Liver (tissue), 9 donors: ENCODE results near the gene PDC. TPM values are rescaled to one million over a fixed set of nuclear protein-coding genes. Genes with fewer than 3 reads are reported as not detected.

Experiments used
- DNase-seq: peaks from one replicate; pipeline ENCODE4 v3.0.0-alpha.2; 2017; ENCODE audit warnings: low spot score
- H3K27ac ChIP-seq, 2 donors: one replicate each; pipeline ENCODE4 v1.7.0; 2013; ENCODE audit warnings: inconsistent platforms in 2 of 2, low read length in 2 of 2, control low read depth in 1 of 2, low read depth in 1 of 2, mild to moderate bottlenecking in 1 of 2
- H3K27me3 ChIP-seq, 4 donors: one replicate each; pipeline versions ENCODE4 v1.6.1 to v1.7.0; 2013; ENCODE audit warnings: low read length in 3 of 4, inconsistent platforms in 1 of 4, mild to moderate bottlenecking in 1 of 4, moderate library complexity in 1 of 4; ENCODE audit not compliant: control insufficient read depth in 4 of 4, insufficient read depth in 4 of 4
- H3K36me3 ChIP-seq, 4 donors: one replicate each; pipeline versions ENCODE4 v1.6.1 to v1.7.0; 2013; ENCODE audit warnings: low read length in 3 of 4, mild to moderate bottlenecking in 3 of 4, low read depth in 1 of 4, moderate library complexity in 1 of 4; ENCODE audit not compliant: control insufficient read depth in 4 of 4, insufficient read depth in 3 of 4
- H3K4me1 ChIP-seq, 4 donors: one replicate each; pipeline versions ENCODE4 v1.6.1 to v1.7.0; 2013; ENCODE audit warnings: low read length in 3 of 4, mild to moderate bottlenecking in 3 of 4, moderate library complexity in 1 of 4; ENCODE audit not compliant: control insufficient read depth in 4 of 4, insufficient read depth in 4 of 4
- H3K4me3 ChIP-seq, 3 donors: one replicate each; pipeline versions ENCODE4 v1.6.1 to v1.7.0; 2013; ENCODE audit warnings: low read length in 3 of 3, control low read depth in 1 of 3, low read depth in 1 of 3, mild to moderate bottlenecking in 1 of 3
- H3K9ac ChIP-seq, 2 donors: one replicate each; pipeline ENCODE4 v1.7.0; 2013; ENCODE audit warnings: low read length in 2 of 2, mild to moderate bottlenecking in 2 of 2, moderate library complexity in 2 of 2, control low read depth in 1 of 2, low read depth in 1 of 2
- H3K9me3 ChIP-seq, 4 donors: one replicate each; pipeline versions ENCODE4 v1.6.1 to v1.7.0; 2013; ENCODE audit warnings: low read length in 3 of 4; ENCODE audit not compliant: control insufficient read depth in 4 of 4
- ATF3 ChIP-seq: IDR thresholded peaks from 2 replicates; pipeline ENCODE4 v1.6.1; 2016; ENCODE audit warnings: antibody characterized with exemption
- CTCF ChIP-seq: fragments of 150-350 bp; IDR thresholded peaks from 2 replicates; pipeline ENCODE4 v1.5.1; 2017; ENCODE audit warnings: improper control_type of control experiment, low read depth, low read length; ENCODE audit not compliant: missing input control
- EGR1 ChIP-seq, 2 donors: IDR thresholded peaks; 2 replicates each; pipeline ENCODE4 v1.6.1; 2016 to 2018; ENCODE audit warnings: antibody characterized with exemption in 2 of 2, low read depth in 2 of 2
- FOXA1 ChIP-seq: IDR thresholded peaks from 2 replicates; pipeline ENCODE4 v1.6.1; 2016; ENCODE audit warnings: antibody characterized with exemption
- FOXA2 ChIP-seq: IDR thresholded peaks from 2 replicates; pipeline ENCODE4 v1.6.1; 2016; ENCODE audit warnings: antibody characterized with exemption
- GABPA ChIP-seq, 2 donors: IDR thresholded peaks in 1 of 2; conservative IDR thresholded peaks in 1 of 2; 2 replicates each; pipeline ENCODE4 v1.6.1; 2016; ENCODE audit warnings: antibody characterized with exemption in 2 of 2, mild to moderate bottlenecking in 1 of 2, moderate library complexity in 1 of 2
- HNF4A ChIP-seq, 2 donors: conservative IDR thresholded peaks; 2 replicates each; pipeline ENCODE4 v1.6.1; 2016; ENCODE audit warnings: antibody characterized with exemption in 2 of 2, mild to moderate bottlenecking in 2 of 2
- HNF4G ChIP-seq: IDR thresholded peaks from 2 replicates; pipeline ENCODE4 v1.6.1; 2016; ENCODE audit warnings: antibody characterized with exemption
- JUND ChIP-seq, 2 donors: IDR thresholded peaks; 2 replicates each; pipeline ENCODE4 v1.6.1; 2016; ENCODE audit warnings: antibody characterized with exemption in 2 of 2
- MAX ChIP-seq: IDR thresholded peaks from 2 replicates; pipeline ENCODE4 v1.6.1; 2016; ENCODE audit warnings: antibody characterized with exemption
- NR2F2 ChIP-seq: IDR thresholded peaks from 2 replicates; pipeline ENCODE4 v1.6.1; 2016; ENCODE audit warnings: antibody characterized with exemption
- RAD21 ChIP-seq, 2 donors: IDR thresholded peaks; 2 replicates each; pipeline ENCODE4 v1.6.1; 2016; ENCODE audit warnings: antibody characterized with exemption in 2 of 2, mild to moderate bottlenecking in 2 of 2
- REST ChIP-seq: IDR thresholded peaks from 2 replicates; pipeline ENCODE4 v1.6.1; 2016; ENCODE audit warnings: antibody characterized with exemption, mild to moderate bottlenecking
- RXRA ChIP-seq, 2 donors: IDR thresholded peaks; 2 replicates each; pipeline ENCODE4 v1.6.1; 2017 to 2018; ENCODE audit warnings: antibody characterized with exemption in 2 of 2, mild to moderate bottlenecking in 1 of 2
- SP1 ChIP-seq: IDR thresholded peaks from 2 replicates; pipeline ENCODE4 v1.6.1; 2018; ENCODE audit warnings: antibody characterized with exemption, mild to moderate bottlenecking
- TAF1 ChIP-seq: conservative IDR thresholded peaks from 2 replicates; pipeline ENCODE4 v1.6.1; 2016; ENCODE audit warnings: antibody characterized with exemption, mild to moderate bottlenecking
- YY1 ChIP-seq: IDR thresholded peaks from 2 replicates; pipeline ENCODE4 v1.6.1; 2016; ENCODE audit warnings: antibody characterized with exemption, mild to moderate bottlenecking
- ZBTB33 ChIP-seq: IDR thresholded peaks from 2 replicates; pipeline ENCODE4 v1.6.1; 2016; ENCODE audit warnings: antibody characterized with exemption
- WGBS: extraction: QIAGEN DNeasy Blood & Tissue Kit; methylation state at CpG from one replicate; pipeline ENCODE4 v1.1.7; 2013; 5-methylcytosine and 5-hydroxymethylcytosine counted together
- polyA plus RNA-seq, 2 donors: library from polyadenylated mRNA; stranded (reverse) in 1 of 2; unstranded in 1 of 2; fragments of 200-250 nt in 1 of 2; fragments of >200 nt in 1 of 2; fragmentation: Nextera tagmentation in 1 of 2; extraction: Ambion mirVana in 1 of 2; gene quantifications; one replicate each; pipeline versions ENCODE4 v1.2.1 to v1.2.3, GENCODE V29; 2013 to 2015
- total RNA-seq, 2 donors: library from RNA; depleted of rRNA; stranded (reverse); fragments of >200 nt; gene quantifications; one replicate each; pipeline ENCODE4 v1.2.3, GENCODE V29; 2014
- donor health status: healthy.
- donor health status: healthy.
- donor health status: healthy.
- donor health status: healthy.
- donor health status: healthy.

Gene PDC
- total and polyA plus RNA-seq, 4 donors, result 0.22 TPM; not detected in 3

GRCh38 chr1:186435336-186435735, 25.6 kb downstream of the PDC start:
- TF ChIP-seq RAD21 (IDR thresholded peaks at IDR 0.05), result no peak
- no peak for TF ChIP-seq HNF4G
- no peak for TF ChIP-seq REST
- TF ChIP-seq NR2F2, result no peak
- no peak for TF ChIP-seq RXRA (IDR thresholded peaks at IDR 0.05)
- no peak for TF ChIP-seq FOXA2
- TF ChIP-seq HNF4A (conservative IDR thresholded peaks at IDR 0.05), result no peak
- TF ChIP-seq TAF1, result no peak
- no peak for TF ChIP-seq YY1
- no peak for TF ChIP-seq SP1
- TF ChIP-seq ATF3, result no peak
- TF ChIP-seq JUND (IDR thresholded peaks at IDR 0.05), result no peak
- no peak for TF ChIP-seq ZBTB33
- no peak for TF ChIP-seq EGR1 (IDR thresholded peaks at IDR 0.05; ENCODE audit: low read depth in 2 of 2)
- no peak for TF ChIP-seq GABPA (IDR thresholded peaks at IDR 0.05 in 1 of 2, conservative IDR thresholded peaks at IDR 0.05 in 1 of 2)
- TF ChIP-seq CTCF, result no peak
- no peak for TF ChIP-seq FOXA1
- Histone ChIP-seq H3K27ac (no peak overlapping the region), H3K36me3 (peaks cover 0 to 2% (median 0%) of the 10 kb centered on the region in 4 donors), H3K9ac (no peak overlapping the region), H3K4me3 (no peak overlapping the region), H3K27me3 (no peaks in the 10 kb centered on the region), H3K9me3 (no peaks in the 10 kb centered on the region), H3K4me1 (no peaks in the 10 kb centered on the region)
- WGBS, result 89% methylated on average over 1 of the region's 1 CpG
- no peak for DNase-seq

GRCh38 chr1:186429017-186429416, 31.9 kb downstream of the PDC start:
- no peak for TF ChIP-seq YY1
- no peak for TF ChIP-seq SP1
- TF ChIP-seq FOXA2, result no peak
- TF ChIP-seq GABPA (IDR thresholded peaks at IDR 0.05 in 1 of 2, conservative IDR thresholded peaks at IDR 0.05 in 1 of 2), result no peak
- TF ChIP-seq RAD21 (IDR thresholded peaks at IDR 0.05), result no peak
- no peak for TF ChIP-seq ZBTB33
- TF ChIP-seq ATF3, result no peak
- TF ChIP-seq TAF1, result no peak
- TF ChIP-seq EGR1 (IDR thresholded peaks at IDR 0.05; ENCODE audit: low read depth in 2 of 2), result no peak
- TF ChIP-seq JUND (IDR thresholded peaks at IDR 0.05), result no peak
- TF ChIP-seq RXRA (IDR thresholded peaks at IDR 0.05), result no peak
- no peak for TF ChIP-seq MAX
- no peak for TF ChIP-seq HNF4G
- no peak for TF ChIP-seq NR2F2
- Histone ChIP-seq H3K27me3 (no peaks in the 10 kb centered on the region), H3K27ac (no peak overlapping the region), H3K9ac (no peak overlapping the region), H3K9me3 (no peaks in the 10 kb centered on the region), H3K36me3 (peaks cover 0 to 9% (median under 1%) of the 10 kb centered on the region in 4 donors), H3K4me1 (no peaks in the 10 kb centered on the region), H3K4me3 (no peak overlapping the region)
- DNase-seq, result no peak
- 89% methylated on average over 3 of the region's 3 CpGs for WGBS
